ENCODE results near the gene RERG.

Gene RERG

DNA sequence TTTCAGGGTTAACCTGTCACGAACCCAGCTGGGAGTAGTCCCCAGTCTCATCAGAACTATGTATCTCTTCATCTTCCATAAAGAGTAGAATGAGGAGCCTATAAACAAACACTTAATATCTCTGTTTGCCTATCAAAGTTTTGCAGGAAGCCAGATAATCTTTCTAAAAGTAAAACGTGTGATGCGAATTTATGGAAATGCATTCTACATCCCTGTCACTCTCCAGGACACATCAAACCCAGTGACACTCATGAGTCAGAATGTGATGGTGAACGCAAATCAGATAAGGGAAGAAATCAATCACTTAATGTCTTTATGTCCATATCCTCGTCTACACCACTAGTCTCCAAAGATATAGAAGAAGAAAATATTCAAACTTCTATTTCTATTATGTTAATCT lies 37.4 kb downstream of the RERG start:
- no peak overlapping the region for H3K4me3 ChIP-seq (ENCODE audit: control insufficient read depth, low read depth, low read length)
- no peak for DNase-seq (ENCODE audit: low read depth)
- TF ChIP-seq, protein P1, sequence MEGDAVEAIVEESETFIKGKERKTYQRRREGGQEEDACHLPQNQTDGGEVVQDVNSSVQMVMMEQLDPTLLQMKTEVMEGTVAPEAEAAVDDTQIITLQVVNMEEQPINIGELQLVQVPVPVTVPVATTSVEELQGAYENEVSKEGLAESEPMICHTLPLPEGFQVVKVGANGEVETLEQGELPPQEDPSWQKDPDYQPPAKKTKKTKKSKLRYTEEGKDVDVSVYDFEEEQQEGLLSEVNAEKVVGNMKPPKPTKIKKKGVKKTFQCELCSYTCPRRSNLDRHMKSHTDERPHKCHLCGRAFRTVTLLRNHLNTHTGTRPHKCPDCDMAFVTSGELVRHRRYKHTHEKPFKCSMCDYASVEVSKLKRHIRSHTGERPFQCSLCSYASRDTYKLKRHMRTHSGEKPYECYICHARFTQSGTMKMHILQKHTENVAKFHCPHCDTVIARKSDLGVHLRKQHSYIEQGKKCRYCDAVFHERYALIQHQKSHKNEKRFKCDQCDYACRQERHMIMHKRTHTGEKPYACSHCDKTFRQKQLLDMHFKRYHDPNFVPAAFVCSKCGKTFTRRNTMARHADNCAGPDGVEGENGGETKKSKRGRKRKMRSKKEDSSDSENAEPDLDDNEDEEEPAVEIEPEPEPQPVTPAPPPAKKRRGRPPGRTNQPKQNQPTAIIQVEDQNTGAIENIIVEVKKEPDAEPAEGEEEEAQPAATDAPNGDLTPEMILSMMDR (conservative IDR thresholded peaks at IDR 0.05; ENCODE audit: control insufficient read depth, insufficient read depth, low read depth, low read length), result no peak

DNA sequence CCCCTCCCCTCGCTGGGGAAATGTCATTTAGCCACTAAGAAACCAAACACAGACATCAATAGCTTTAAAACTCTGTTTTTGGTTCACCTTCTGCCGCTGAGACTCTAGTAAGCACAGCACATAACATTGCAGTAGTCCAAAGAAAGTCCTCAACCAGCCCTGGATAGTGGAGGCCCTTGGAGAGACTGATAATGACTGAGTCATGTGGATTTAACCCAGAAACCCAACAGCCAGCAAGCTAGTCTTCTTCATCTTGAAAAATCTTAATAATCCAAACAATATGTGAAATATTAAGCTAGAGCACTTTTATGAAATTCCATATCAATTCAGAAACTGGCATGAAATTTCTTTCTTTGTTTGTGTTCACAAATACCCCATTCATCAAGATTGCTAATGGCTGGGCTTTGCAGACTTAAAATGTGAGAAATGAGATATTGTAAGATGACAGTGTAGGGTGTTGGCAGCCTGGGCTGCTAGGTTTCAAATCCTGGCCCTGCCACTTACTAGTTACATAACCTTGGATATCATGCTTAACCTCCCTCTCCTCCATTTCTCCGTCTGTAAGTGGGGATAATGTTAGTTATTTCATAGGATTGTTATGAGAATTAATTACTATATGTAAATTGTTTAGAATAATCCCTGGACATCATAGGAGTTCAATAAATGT lies 40.1 kb downstream of the RERG start:
- no peak overlapping the region for H3K4me3 ChIP-seq (ENCODE audit: control insufficient read depth, low read depth, low read length)
- no peak for DNase-seq (ENCODE audit: low read depth)
- TF ChIP-seq, protein P1 (conservative IDR thresholded peaks at IDR 0.05; ENCODE audit: control insufficient read depth, insufficient read depth, low read depth, low read length), result no peak

DNA sequence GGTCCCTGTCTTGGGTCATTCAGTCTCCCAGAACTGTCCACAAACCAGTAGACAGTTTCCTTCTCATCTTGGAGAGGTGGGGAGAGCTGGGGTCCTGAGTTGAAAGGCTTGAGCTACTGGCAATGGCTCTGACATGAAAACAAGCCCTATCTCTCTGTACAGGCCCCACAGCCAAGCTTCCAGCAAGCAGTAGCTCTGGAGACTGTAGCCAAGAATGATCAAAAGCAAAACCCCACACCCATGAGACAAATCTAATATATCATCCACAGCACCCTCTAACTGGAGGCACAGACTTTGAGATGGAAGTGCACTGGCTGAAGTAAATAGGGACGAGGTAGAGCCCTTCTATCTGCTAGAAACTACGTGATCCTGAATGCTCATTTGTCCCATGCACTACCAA lies 40.9 kb downstream of the RERG start:
- DNase-seq (ENCODE audit: low read depth), result no peak
- TF ChIP-seq, protein P1 (conservative IDR thresholded peaks at IDR 0.05; ENCODE audit: control insufficient read depth, insufficient read depth, low read depth, low read length), result no peak

GRCh38 chr12:15179672-15180071 lies 41.5 kb downstream of the RERG start:
- H3K4me3 ChIP-seq (ENCODE audit: control insufficient read depth, low read depth, low read length), result no peak overlapping the region
- TF ChIP-seq, protein P1 (conservative IDR thresholded peaks at IDR 0.05; ENCODE audit: control insufficient read depth, insufficient read depth, low read depth, low read length), result no peak
- DNase-seq (ENCODE audit: low read depth), result no peak

More for the DNA sequence above, 40.9 kb downstream of the RERG start:
- no peak overlapping the region for H3K4me3 ChIP-seq (ENCODE audit: control insufficient read depth, low read depth, low read length)

DNA sequence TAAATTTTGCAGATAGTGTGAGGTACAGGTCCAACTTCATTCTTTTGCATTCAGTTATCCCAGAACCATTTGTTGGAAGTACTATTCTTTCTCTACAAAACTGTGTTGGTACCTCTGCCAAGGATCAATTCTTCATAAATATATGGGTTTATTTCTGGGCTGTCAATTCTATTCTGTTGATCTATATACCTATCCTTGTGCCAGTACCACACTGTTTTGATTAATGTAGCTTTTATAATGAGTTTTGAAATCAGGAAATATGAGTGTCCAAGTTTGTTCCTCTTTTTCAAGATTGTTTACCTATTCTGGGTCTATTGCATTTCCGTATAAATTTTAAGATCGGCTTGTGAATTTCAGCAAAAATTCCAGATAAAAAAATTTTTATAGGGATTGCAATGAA lies 48.1 kb downstream of the RERG start:
- no peak for DNase-seq (ENCODE audit: low read depth)
- TF ChIP-seq, protein P1 (conservative IDR thresholded peaks at IDR 0.05; ENCODE audit: control insufficient read depth, insufficient read depth, low read depth, low read length), result no peak
- no peak overlapping the region for H3K4me3 ChIP-seq (ENCODE audit: control insufficient read depth, low read depth, low read length)

- no peak for DNase-seq (ENCODE audit: low read depth)
- TF ChIP-seq, protein P1 (conservative IDR thresholded peaks at IDR 0.05; ENCODE audit: control insufficient read depth, insufficient read depth, low read depth, low read length), result no peak
- H3K4me3 ChIP-seq (ENCODE audit: control insufficient read depth, low read depth, low read length), result no peak overlapping the region
These were observed 49.0 kb downstream of the RERG start for GRCh38 chr12:15172060-15172822.
